ENCODE results near the gene POU5F2. TPM values are rescaled to one million over a fixed set of nuclear protein-coding genes. Genes with fewer than 3 reads are reported as not detected.

Gene POU5F2
- total and polyA plus RNA-seq, 2 experiments from 2014 or later, result 0.05 to 1.3 TPM

DNA sequence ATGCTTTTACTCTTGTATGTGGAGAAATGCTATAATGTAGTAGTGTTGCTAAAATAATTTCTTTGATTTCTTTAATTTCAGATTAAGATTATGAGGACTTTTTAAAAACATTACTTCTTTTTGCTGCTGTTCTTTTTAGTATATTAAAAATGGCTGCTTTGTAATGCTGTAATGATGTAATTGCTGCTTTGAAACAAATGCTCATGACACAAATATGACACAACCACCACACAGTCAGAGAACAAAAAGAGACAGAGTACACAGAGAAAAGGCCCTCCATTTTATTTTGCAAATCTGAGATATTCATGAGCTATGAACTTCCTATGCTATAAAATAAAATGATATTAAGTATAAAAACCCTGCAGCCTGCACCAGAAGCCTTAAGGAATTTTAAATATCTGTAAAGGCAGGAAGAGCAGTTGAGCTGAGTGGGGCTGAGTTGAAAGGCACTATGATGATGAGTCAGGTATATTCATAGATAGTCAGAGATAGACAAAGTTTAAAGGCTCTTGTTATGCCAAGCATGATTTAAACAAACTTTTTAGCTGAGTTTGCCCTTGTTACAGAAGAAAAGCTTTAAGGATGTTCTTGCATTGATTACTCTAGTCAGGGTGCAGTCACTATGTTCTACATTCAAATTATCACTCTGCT is 5.1 kb upstream of the POU5F2 start:
- no peak for DNase-seq (ENCODE audit: low spot score)
- no peaks in the 10 kb centered on the region for H3K4me1 ChIP-seq (ENCODE audit: insufficient read depth)
- no peaks in the 10 kb centered on the region for H3K9me3 ChIP-seq (ENCODE audit: low read depth)
- H3K27ac ChIP-seq, result no peak overlapping the region
- TF ChIP-seq EZH2phosphoT487 (IDR thresholded peaks at IDR 0.05; ENCODE audit: low read depth, severe bottlenecking, unreplicated experiment), result no peak
- TF ChIP-seq, protein P1, sequence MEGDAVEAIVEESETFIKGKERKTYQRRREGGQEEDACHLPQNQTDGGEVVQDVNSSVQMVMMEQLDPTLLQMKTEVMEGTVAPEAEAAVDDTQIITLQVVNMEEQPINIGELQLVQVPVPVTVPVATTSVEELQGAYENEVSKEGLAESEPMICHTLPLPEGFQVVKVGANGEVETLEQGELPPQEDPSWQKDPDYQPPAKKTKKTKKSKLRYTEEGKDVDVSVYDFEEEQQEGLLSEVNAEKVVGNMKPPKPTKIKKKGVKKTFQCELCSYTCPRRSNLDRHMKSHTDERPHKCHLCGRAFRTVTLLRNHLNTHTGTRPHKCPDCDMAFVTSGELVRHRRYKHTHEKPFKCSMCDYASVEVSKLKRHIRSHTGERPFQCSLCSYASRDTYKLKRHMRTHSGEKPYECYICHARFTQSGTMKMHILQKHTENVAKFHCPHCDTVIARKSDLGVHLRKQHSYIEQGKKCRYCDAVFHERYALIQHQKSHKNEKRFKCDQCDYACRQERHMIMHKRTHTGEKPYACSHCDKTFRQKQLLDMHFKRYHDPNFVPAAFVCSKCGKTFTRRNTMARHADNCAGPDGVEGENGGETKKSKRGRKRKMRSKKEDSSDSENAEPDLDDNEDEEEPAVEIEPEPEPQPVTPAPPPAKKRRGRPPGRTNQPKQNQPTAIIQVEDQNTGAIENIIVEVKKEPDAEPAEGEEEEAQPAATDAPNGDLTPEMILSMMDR (IDR thresholded peaks at IDR 0.05; ENCODE audit: poor library complexity), result no peak
- TF ChIP-seq EZH2 (IDR thresholded peaks at IDR 0.05; ENCODE audit: borderline replicate concordance), result no peak
- H3K4me3 ChIP-seq, result no peak overlapping the region
- H3K4me2 ChIP-seq, result no peak overlapping the region
- H2AFZ ChIP-seq, result no peak overlapping the region
- no peaks in the 10 kb centered on the region for H4K20me1 ChIP-seq (ENCODE audit: insufficient read depth, poor library complexity, severe bottlenecking)
- H3K36me3 ChIP-seq (replicated peaks; ENCODE audit: insufficient read depth, low read depth), result no peaks in the 10 kb centered on the region
- no peaks in the 10 kb centered on the region for H3K79me2 ChIP-seq
- no peaks in the 10 kb centered on the region for H3K27me3 ChIP-seq
- H3K9me2 ChIP-seq (replicated peaks; ENCODE audit: insufficient read depth), result no peaks in the 10 kb centered on the region

DNA sequence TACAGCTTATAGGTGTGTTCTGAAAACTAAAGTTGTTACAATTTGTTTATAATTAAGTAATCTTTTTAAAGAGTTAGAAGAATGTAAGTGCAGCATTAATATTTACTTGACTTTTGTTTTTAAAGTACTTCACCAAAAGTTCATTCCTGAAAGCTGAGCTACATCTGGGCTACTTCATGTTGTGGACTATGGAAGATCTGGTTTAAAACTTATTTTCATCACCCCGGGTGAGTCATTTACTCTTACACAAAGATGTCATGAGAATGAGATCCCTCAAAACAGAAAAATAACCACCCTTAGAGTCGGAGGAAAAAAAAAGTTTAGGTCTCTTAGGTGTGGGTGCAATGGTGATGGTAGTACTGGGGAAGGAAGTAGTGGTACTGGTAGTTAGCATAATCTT is 5.1 kb downstream of the POU5F2 start:
- no peak overlapping the region for H3K4me3 ChIP-seq
- no peak overlapping the region for H3K4me2 ChIP-seq
- H4K20me1 ChIP-seq (ENCODE audit: insufficient read depth, poor library complexity, severe bottlenecking), result no peaks in the 10 kb centered on the region
- TF ChIP-seq, protein P1 (IDR thresholded peaks at IDR 0.05; ENCODE audit: poor library complexity), result no peak
- TF ChIP-seq EZH2phosphoT487 (IDR thresholded peaks at IDR 0.05; ENCODE audit: low read depth, severe bottlenecking, unreplicated experiment) (no peak), EZH2 (IDR thresholded peaks at IDR 0.05; ENCODE audit: borderline replicate concordance) (no peak)
- no peak overlapping the region for H3K27ac ChIP-seq
- H3K4me1 ChIP-seq (ENCODE audit: insufficient read depth), result no peaks in the 10 kb centered on the region
- no peaks in the 10 kb centered on the region for H3K79me2 ChIP-seq
- H3K9me3 ChIP-seq (ENCODE audit: low read depth), result no peaks in the 10 kb centered on the region
- no peaks in the 10 kb centered on the region for H3K27me3 ChIP-seq
- WGBS (ENCODE audit: low lambda C conversion rate, missing lambda C conversion rate), result 79% methylated on average over 2 of the region's 2 CpGs
- H3K36me3 ChIP-seq (replicated peaks; ENCODE audit: insufficient read depth, low read depth), result no peaks in the 10 kb centered on the region
- no peaks in the 10 kb centered on the region for H3K9me2 ChIP-seq (replicated peaks; ENCODE audit: insufficient read depth)
- DNase-seq (ENCODE audit: low spot score), result no peak
- no peak overlapping the region for H2AFZ ChIP-seq

DNA sequence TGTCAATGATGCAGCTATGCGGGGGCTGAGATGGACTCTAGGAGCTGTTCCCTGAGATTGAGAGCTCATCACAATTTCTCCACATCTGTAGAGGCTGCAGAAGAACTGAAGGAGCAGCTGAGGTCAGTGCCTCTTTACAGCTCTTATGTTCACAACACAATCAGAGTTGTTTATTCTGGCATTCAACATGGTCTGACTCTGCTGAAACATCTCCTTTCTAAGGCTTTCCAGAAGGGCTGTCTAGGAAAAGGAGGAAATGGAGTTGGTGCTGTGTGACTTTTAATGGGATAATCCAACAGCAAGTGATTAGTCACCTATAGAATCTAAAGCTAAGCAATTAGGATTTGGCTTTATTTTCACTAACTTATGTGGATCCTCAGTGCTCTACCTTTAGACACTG is 6.0 kb downstream of the POU5F2 start:
- H4K20me1 ChIP-seq (ENCODE audit: insufficient read depth, poor library complexity, severe bottlenecking), result no peaks in the 10 kb centered on the region
- no peak overlapping the region for H2AFZ ChIP-seq
- no peak overlapping the region for H3K4me3 ChIP-seq
- no peaks in the 10 kb centered on the region for H3K9me3 ChIP-seq (ENCODE audit: low read depth)
- H3K27ac ChIP-seq, result no peak overlapping the region
- no peaks in the 10 kb centered on the region for H3K36me3 ChIP-seq (replicated peaks; ENCODE audit: insufficient read depth, low read depth)
- H3K4me2 ChIP-seq, result no peak overlapping the region
- TF ChIP-seq EZH2phosphoT487 (IDR thresholded peaks at IDR 0.05; ENCODE audit: low read depth, severe bottlenecking, unreplicated experiment) (no peak), EZH2 (IDR thresholded peaks at IDR 0.05; ENCODE audit: borderline replicate concordance) (no peak)
- TF ChIP-seq, protein P1 (IDR thresholded peaks at IDR 0.05; ENCODE audit: poor library complexity), result no peak
- H3K4me1 ChIP-seq (ENCODE audit: insufficient read depth), result no peaks in the 10 kb centered on the region
- H3K27me3 ChIP-seq, result no peaks in the 10 kb centered on the region
- DNase-seq (ENCODE audit: low spot score), result no peak
- H3K79me2 ChIP-seq, result no peaks in the 10 kb centered on the region
- H3K9me2 ChIP-seq (replicated peaks; ENCODE audit: insufficient read depth), result no peaks in the 10 kb centered on the region
- 90% methylated on average over 1 of the region's 1 CpG for WGBS (ENCODE audit: low lambda C conversion rate, missing lambda C conversion rate)

All from hepatocyte (in vitro differentiated cells).